Duodenal mucosa (tissue), 2 donors: ENCODE measurements around the gene ADAMTSL3.

Source experiments
- H3K27ac ChIP-seq: one replicate; pipeline ENCODE4 v1.7.0; 2013; ENCODE audit warnings: low read depth, low read length
- H3K27me3 ChIP-seq, 2 donors: one replicate each; pipeline ENCODE4 v1.7.0; 2013; ENCODE audit warnings: low read length in 2 of 2, control low read depth in 1 of 2; ENCODE audit not compliant: insufficient read depth in 2 of 2, control insufficient read depth in 1 of 2
- H3K36me3 ChIP-seq, 2 donors: one replicate each; pipeline ENCODE4 v1.7.0; 2013; ENCODE audit warnings: low read length in 2 of 2, control low read depth in 1 of 2; ENCODE audit not compliant: insufficient read depth in 2 of 2, control insufficient read depth in 1 of 2
- H3K4me1 ChIP-seq, 2 donors: one replicate each; pipeline ENCODE4 v1.7.0; 2013; ENCODE audit warnings: low read length in 2 of 2, control low read depth in 1 of 2; ENCODE audit not compliant: insufficient read depth in 2 of 2, control insufficient read depth in 1 of 2
- H3K4me3 ChIP-seq, 2 donors: one replicate each; pipeline ENCODE4 v1.7.0; 2013; ENCODE audit warnings: low read length in 2 of 2, low read depth in 1 of 2
- H3K9ac ChIP-seq, 2 donors: one replicate each; pipeline ENCODE4 v1.7.0; 2013; ENCODE audit warnings: low read length in 2 of 2, low read depth in 1 of 2
- H3K9me3 ChIP-seq, 2 donors: one replicate each; pipeline ENCODE4 v1.7.0; 2013; ENCODE audit warnings: low read length in 2 of 2, control low read depth in 1 of 2; ENCODE audit not compliant: control insufficient read depth in 1 of 2

Gene ADAMTSL3

GRCh38 chr15:83926116-83926515 lies 272.2 kb downstream of the ADAMTSL3 start:
- no peaks in the 10 kb centered on the region for H3K27me3 ChIP-seq
- no peak overlapping the region for H3K27ac ChIP-seq
- no peak overlapping the region for H3K4me3 ChIP-seq
- no peaks in the 10 kb centered on the region for H3K4me1 ChIP-seq
- no peaks in the 10 kb centered on the region for H3K36me3 ChIP-seq
- no peak overlapping the region for H3K9ac ChIP-seq
- H3K9me3 ChIP-seq, result no peaks in the 10 kb centered on the region

GRCh38 chr15:83927704-83928391 lies 273.9 kb downstream of the ADAMTSL3 start:
- Histone ChIP-seq H3K4me3 (no peak overlapping the region), H3K27ac (no peak overlapping the region), H3K9ac (no peak overlapping the region), H3K9me3 (no peaks in the 10 kb centered on the region), H3K4me1 (no peaks in the 10 kb centered on the region), H3K27me3 (no peaks in the 10 kb centered on the region), H3K36me3 (no peaks in the 10 kb centered on the region)

GRCh38 chr15:83928392-83928734 lies 274.4 kb downstream of the ADAMTSL3 start:
- Histone ChIP-seq H3K9ac (no peak overlapping the region), H3K27ac (no peak overlapping the region), H3K9me3 (no peaks in the 10 kb centered on the region), H3K4me3 (no peak overlapping the region), H3K4me1 (no peaks in the 10 kb centered on the region), H3K36me3 (no peaks in the 10 kb centered on the region), H3K27me3 (no peaks in the 10 kb centered on the region)

DNA sequence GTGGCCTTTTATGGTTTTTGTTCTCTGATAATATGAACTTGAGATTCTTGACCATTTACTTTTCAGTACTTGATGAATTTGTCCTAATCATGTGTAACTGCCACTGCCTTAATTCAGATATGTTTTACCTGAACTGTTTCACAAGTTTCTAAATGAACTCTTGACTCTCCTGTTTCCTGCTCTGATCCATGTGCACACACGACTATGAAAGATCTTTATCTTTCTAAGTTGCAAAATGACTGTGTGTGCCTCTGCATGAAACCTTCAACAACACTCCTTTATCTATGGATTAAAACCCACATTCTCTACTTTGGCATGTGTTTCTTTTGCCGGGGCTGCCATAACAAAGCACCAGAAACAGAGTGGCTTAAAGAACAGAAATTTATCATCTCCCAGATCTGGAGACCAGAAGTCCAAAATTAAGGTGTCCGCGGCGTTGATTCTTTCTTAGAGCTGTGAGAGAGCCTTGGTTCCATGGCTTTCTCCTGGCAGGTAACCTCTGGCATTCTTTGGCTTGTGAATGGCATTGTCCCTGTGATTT lies 275.0 kb downstream of the ADAMTSL3 start:
- Histone ChIP-seq H3K36me3 (no peaks in the 10 kb centered on the region), H3K27me3 (no peaks in the 10 kb centered on the region), H3K4me3 (no peak overlapping the region), H3K27ac (no peak overlapping the region), H3K9ac (no peak overlapping the region), H3K9me3 (peaks cover 0 to 4% of the 10 kb centered on the region in 2 donors), H3K4me1 (no peaks in the 10 kb centered on the region)

DNA sequence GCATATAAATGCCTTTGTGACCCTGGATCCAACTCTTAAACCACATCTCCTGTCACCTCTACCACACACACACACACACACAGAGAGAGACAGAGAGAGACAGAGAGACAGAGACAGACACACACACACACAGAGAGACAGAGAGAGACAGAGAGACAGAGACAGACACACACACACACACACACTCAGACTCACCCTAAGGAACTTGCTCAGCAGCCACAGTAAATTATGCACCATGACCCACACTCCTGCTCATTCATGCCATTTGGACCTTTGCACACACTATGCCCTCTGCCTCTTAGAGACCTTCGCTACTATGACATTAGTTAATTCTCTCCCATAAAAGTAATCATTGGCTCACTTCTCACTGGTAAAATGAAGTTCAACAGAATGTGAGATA lies 275.7 kb downstream of the ADAMTSL3 start:
- Histone ChIP-seq H3K27ac (no peak overlapping the region), H3K36me3 (no peaks in the 10 kb centered on the region), H3K4me1 (no peaks in the 10 kb centered on the region), H3K27me3 (no peaks in the 10 kb centered on the region), H3K9ac (no peak overlapping the region), H3K9me3 (peaks cover 0 to 9% of the 10 kb centered on the region in 2 donors), H3K4me3 (no peak overlapping the region)

- H3K9me3 ChIP-seq, result peaks cover 0 to 12% of the 10 kb centered on the region in 2 donors
- H3K4me1 ChIP-seq, result no peaks in the 10 kb centered on the region
- H3K9ac ChIP-seq, result no peak overlapping the region
- no peak overlapping the region for H3K4me3 ChIP-seq
- no peak overlapping the region for H3K27ac ChIP-seq
- no peaks in the 10 kb centered on the region for H3K27me3 ChIP-seq
- no peaks in the 10 kb centered on the region for H3K36me3 ChIP-seq
These were observed 276.7 kb downstream of the ADAMTSL3 start for GRCh38 chr15:83930392-83931212.

- no peaks in the 10 kb centered on the region for H3K27me3 ChIP-seq
- peaks cover 0 to 16% of the 10 kb centered on the region in 2 donors for H3K9me3 ChIP-seq
- H3K36me3 ChIP-seq, result no peaks in the 10 kb centered on the region
- H3K4me3 ChIP-seq, result no peak overlapping the region
- H3K9ac ChIP-seq, result no peak overlapping the region
- no peak overlapping the region for H3K27ac ChIP-seq
- no peaks in the 10 kb centered on the region for H3K4me1 ChIP-seq
These were observed 281.9 kb downstream of the ADAMTSL3 start for GRCh38 chr15:83935774-83936173.

- Histone ChIP-seq H3K4me1 (no peaks in the 10 kb centered on the region), H3K4me3 (no peak overlapping the region)
These were observed 286.2 kb downstream of the ADAMTSL3 start for GRCh38 chr15:83940136-83940535.

DNA sequence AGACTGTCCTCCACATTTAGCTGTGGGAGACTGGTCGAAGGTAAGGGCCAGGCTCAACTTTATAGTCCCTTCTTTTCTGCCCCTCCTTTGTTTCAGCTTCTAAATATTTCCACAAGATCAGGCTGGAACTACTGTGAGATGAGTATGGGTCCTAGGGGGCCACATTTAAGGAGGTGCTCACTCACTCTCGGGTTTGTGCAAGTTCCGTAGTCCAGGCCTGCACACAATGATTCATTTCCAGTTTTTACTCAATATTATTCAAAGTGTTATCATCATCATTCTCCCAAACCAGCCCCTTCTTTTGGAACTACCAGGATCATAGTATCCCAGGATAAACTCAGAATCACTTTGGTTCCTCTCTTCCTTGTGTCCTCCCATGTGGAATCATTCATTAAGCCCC lies 289.1 kb downstream of the ADAMTSL3 start:
- Histone ChIP-seq H3K4me1 (no peaks in the 10 kb centered on the region), H3K4me3 (no peak overlapping the region), H3K27ac (no peak overlapping the region), H3K9ac (no peak overlapping the region), H3K9me3 (peaks cover 0 to under 1% of the 10 kb centered on the region in 2 donors), H3K27me3 (no peaks in the 10 kb centered on the region), H3K36me3 (no peaks in the 10 kb centered on the region)

More at GRCh38 chr15:83940136-83940535, 286.2 kb downstream of the ADAMTSL3 start:
- Histone ChIP-seq H3K9ac (no peak overlapping the region), H3K27ac (no peak overlapping the region), H3K9me3 (peaks cover 0 to 6% of the 10 kb centered on the region in 2 donors), H3K27me3 (no peaks in the 10 kb centered on the region), H3K36me3 (no peaks in the 10 kb centered on the region)

- no peaks in the 10 kb centered on the region for H3K4me1 ChIP-seq
- H3K9ac ChIP-seq, result no peak overlapping the region
- H3K4me3 ChIP-seq, result no peak overlapping the region
- no peak overlapping the region for H3K27ac ChIP-seq
- H3K36me3 ChIP-seq, result no peaks in the 10 kb centered on the region
- no peaks in the 10 kb centered on the region for H3K27me3 ChIP-seq
- H3K9me3 ChIP-seq, result peaks cover 0 to 3% of the 10 kb centered on the region in 2 donors
These were observed 290.0 kb downstream of the ADAMTSL3 start for GRCh38 chr15:83943849-83944404.
